Activated CD8-positive, alpha-beta T cell treated with anti-CD3 and anti-CD28 coated beads for 36 hours (primary cell): ENCODE results near the gene TCF7L1. TPM values are rescaled to one million over a fixed set of nuclear protein-coding genes. Genes with fewer than 3 reads are reported as not detected.

Experiments used
- ATAC-seq: fragments of 200-7000 bp; cut with Tn5 transposase; one replicate; pipeline ENCODE4 v1.10.0; 2021; ENCODE audit warnings: mild to moderate bottlenecking, moderate library complexity
- CTCF ChIA-PET: fragments of 350-600 bp; sonication (Branson Sonifier 250); formaldehyde crosslinking; loops from one replicate; lab custom pipeline; 2021; ENCODE audit warnings: antibody characterized with exemption; lab: Charles Lee
- POLR2A ChIA-PET: fragments of 350-600 bp; sonication (Branson Sonifier 250); formaldehyde crosslinking; loops from one replicate; lab custom pipeline; 2021; ENCODE audit warnings: antibody characterized with exemption; lab: Charles Lee
- DNase-seq: peaks from one replicate; pipeline ENCODE4 v3.0.0-alpha.2; 2020
- H3K27ac Mint-ChIP-seq: one replicate; pipeline ENCODE4 v1.8.0; 2021; ENCODE audit warnings: mild to moderate bottlenecking, mixed read lengths
- H3K27me3 Mint-ChIP-seq: one replicate; pipeline ENCODE4 v1.8.0; 2021; ENCODE audit warnings: mixed read lengths
- H3K36me3 Mint-ChIP-seq: one replicate; pipeline ENCODE4 v1.8.0; 2021; ENCODE audit warnings: low read depth, mixed read lengths
- H3K4me1 Mint-ChIP-seq: one replicate; pipeline ENCODE4 v1.8.0; 2021; ENCODE audit warnings: low read depth, mixed read lengths
- H3K4me3 Mint-ChIP-seq: one replicate; pipeline ENCODE4 v1.8.0; 2021; ENCODE audit warnings: mild to moderate bottlenecking, moderate library complexity, mixed read lengths
- H3K9me3 Mint-ChIP-seq: one replicate; pipeline ENCODE4 v1.8.0; 2021; ENCODE audit warnings: mixed read lengths
- CTCF ChIP-seq: fragments of 200-600 bp; IDR thresholded peaks from one replicate; pipeline ENCODE4 v1.8.0; 2022; ENCODE audit warnings: antibody characterized with exemption, mild to moderate bottlenecking
- intact Hi-C: fragments of 100-400 bp; cut with micrococcal nuclease; formaldehyde crosslinking; loops from one replicate; pipeline ENCODE4 v1.10.0; 2022
- total RNA-seq, 2 experiments: library from RNA; stranded (reverse); gene quantifications; one replicate each; pipeline ENCODE4 v1.2.3, GENCODE V29; 2021

TCF7L1 gene
- total RNA-seq, 2 experiments from 2014 or later, result not detected

- intact Hi-C loops, result loop anchor here (10.0 kb wide), 1 partner anchor 807 kb away; no protein-coding TSS in a partner anchor
- DNase-seq, result peak; percentile 18
- Mint-ChIP-seq H3K36me3 (no peaks in the 10 kb centered on the region), H3K27me3 (no peaks in the 10 kb centered on the region), H3K4me3 (peak overlapping the region; percentile 5), H3K4me1 (peaks cover 21% of the 10 kb centered on the region), H3K27ac (peak overlapping the region; percentile 56), H3K9me3 (no peaks in the 10 kb centered on the region)
- ChIA-PET CTCF (interaction anchor here (1.6 to 4.6 kb wide), 5 partner anchors 9 to 366 kb away, joined by 5 to 38 read pairs (median 11); no protein-coding TSS in a partner anchor), POLR2A (interaction anchor here (0.7 kb wide), 1 partner anchor 16 kb away, joined by 3 read pairs; no protein-coding TSS in a partner anchor)
- TF ChIP-seq CTCF, result no peak
- peak; percentile 66 for ATAC-seq
These were observed 158.3 kb downstream of the TCF7L1 start for GRCh38 chr2:85291425-85292023.

GRCh38 chr2:85302121-85302520 is 168.9 kb downstream of the TCF7L1 start:
- H3K36me3 Mint-ChIP-seq, result no peaks in the 10 kb centered on the region
- no peak for TF ChIP-seq CTCF

GRCh38 chr2:85303780-85304531 is 170.8 kb downstream of the TCF7L1 start:
- Mint-ChIP-seq H3K36me3 (no peaks in the 10 kb centered on the region), H3K27ac (no peak overlapping the region), H3K27me3 (peaks cover 3% of the 10 kb centered on the region), H3K4me3 (no peak overlapping the region), H3K9me3 (no peaks in the 10 kb centered on the region), H3K4me1 (peaks cover 13% of the 10 kb centered on the region)
- TF ChIP-seq CTCF, result no peak
- intact Hi-C loops, result no loop called here
- ChIA-PET CTCF (interaction anchor here (1.1 to 1.9 kb wide), 2 partner anchors 15 to 38 kb away, joined by 4 to 8 read pairs; no protein-coding TSS in a partner anchor), POLR2A (interaction anchor here (0.8 to 1.0 kb wide), 2 partner anchors 14 to 23 kb away, joined by 3 read pairs; no protein-coding TSS in a partner anchor)
- DNase-seq, result no peak
- ATAC-seq, result no peak

More at GRCh38 chr2:85302121-85302520, 168.9 kb downstream of the TCF7L1 start:
- Mint-ChIP-seq H3K4me3 (no peak overlapping the region), H3K27ac (no peak overlapping the region), H3K9me3 (no peaks in the 10 kb centered on the region), H3K4me1 (peaks cover 7% of the 10 kb centered on the region), H3K27me3 (peaks cover 3% of the 10 kb centered on the region)
- ChIA-PET POLR2A (interaction anchor here (1.0 to 1.1 kb wide), 2 partner anchors 12 to 110 kb away, joined by 3 to 5 read pairs; no protein-coding TSS in a partner anchor), CTCF (interaction anchor here (1.3 to 5.0 kb wide), 3 partner anchors 7 to 284 kb away, joined by 6 to 59 read pairs (median 38); no protein-coding TSS in a partner anchor)
- no peak for DNase-seq
- intact Hi-C loops, result no loop called here
- no peak for ATAC-seq

GRCh38 chr2:85307527-85307897 is 174.3 kb downstream of the TCF7L1 start:
- ChIA-PET CTCF (interaction anchor here (1.1 to 4.4 kb wide), 2 partner anchors 8 to 41 kb away, joined by 4 to 59 read pairs; no protein-coding TSS in a partner anchor), POLR2A (interaction anchor here (1.0 to 1.1 kb wide), 2 partner anchors 10 to 15 kb away, joined by 3 read pairs; no protein-coding TSS in a partner anchor)
- no peak for ATAC-seq
- no peaks in the 10 kb centered on the region for H3K9me3 Mint-ChIP-seq
- no peaks in the 10 kb centered on the region for H3K36me3 Mint-ChIP-seq
- peaks cover 27% of the 10 kb centered on the region for H3K4me1 Mint-ChIP-seq
- no peaks in the 10 kb centered on the region for H3K27me3 Mint-ChIP-seq
- DNase-seq, result no peak
- H3K4me3 Mint-ChIP-seq, result peak overlapping the region; percentile 60
- H3K27ac Mint-ChIP-seq, result peak overlapping the region; percentile 76
- no peak for TF ChIP-seq CTCF
- intact Hi-C loops, result no loop called here
